CD4-positive, alpha-beta T cell treated with Interleukin-15 for 4 hours (primary cell): ENCODE measurements around the gene OGG1.

ENCODE experiments used
- DNase-seq: peaks from one replicate; pipeline ENCODE4 v3.0.0-alpha.2; 2020; ENCODE audit warnings: low spot score

OGG1 gene

GRCh38 chr3:9786209-9786739 is 36.5 kb downstream of the OGG1 start:
- no peak for DNase-seq

GRCh38 chr3:9786825-9787669 is 37.3 kb downstream of the OGG1 start:
- DNase-seq: no peak

GRCh38 chr3:9787714-9788113 is 38.0 kb downstream of the OGG1 start:
- DNase-seq: peak; percentile 11

GRCh38 chr3:9791127-9791526 is 41.4 kb downstream of the OGG1 start:
- DNase-seq: no peak

GRCh38 chr3:9791790-9792404 is 42.1 kb downstream of the OGG1 start:
- no peak for DNase-seq

- DNase-seq: peak; percentile 90
Observed at GRCh38 chr3:9792405-9793160, 42.8 kb downstream of the OGG1 start, which contains the start of the genes ARPC4 and TADA3. Gene ARPC4 (plus strand): TSS chr3:9793082. CDS start chr3:9793122, 40 bp downstream. Gene TADA3 (minus strand): TSS chr3:9792473. CDS start chr3:9791466, 1,007 bp downstream.

GRCh38 chr3:9793161-9793781 is 43.5 kb downstream of the OGG1 start:
- DNase-seq: peak; percentile 20

GRCh38 chr3:9794400-9794799 is 44.6 kb downstream of the OGG1 start:
- no peak for DNase-seq

- no peak for DNase-seq
Observed at GRCh38 chr3:9795207-9795606, 45.5 kb downstream of the OGG1 start.

GRCh38 chr3:9797196-9797945 is 47.6 kb downstream of the OGG1 start:
- DNase-seq: no peak

- DNase-seq: no peak
Observed at GRCh38 chr3:9800529-9800928, 50.8 kb downstream of the OGG1 start.

GRCh38 chr3:9803494-9803893 is 53.7 kb downstream of the OGG1 start:
- DNase-seq: no peak

- DNase-seq: no peak
Observed at GRCh38 chr3:9804996-9805395, 55.2 kb downstream of the OGG1 start.

GRCh38 chr3:9806137-9806536 is 56.4 kb downstream of the OGG1 start:
- DNase-seq: no peak
